NCI-H82 (cell line): ENCODE results near the gene LOXHD1.

ENCODE experiments used
- DNase-seq: peaks from one replicate; lab custom pipeline; 2025; lab: John Stamatoyannopoulos, UW

Gene LOXHD1

DNA sequence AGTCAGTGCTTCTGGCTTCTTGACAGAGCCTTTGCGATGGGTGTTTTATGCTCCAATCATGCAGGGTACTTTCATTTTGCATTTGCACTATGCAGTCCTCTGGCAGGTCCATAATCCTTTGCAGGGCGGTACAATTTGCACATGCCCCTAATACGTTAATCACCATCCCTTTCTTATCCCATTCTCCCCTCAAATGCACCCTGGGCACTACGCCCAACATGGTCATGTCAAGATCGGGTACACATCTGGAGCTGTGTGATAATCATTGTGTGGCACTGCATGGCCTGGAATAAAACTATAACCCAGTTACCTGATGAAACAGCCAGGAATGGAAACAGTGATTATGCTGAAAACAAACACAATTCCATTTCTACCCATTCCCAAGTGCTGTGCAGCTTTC is 27.7 kb downstream of the LOXHD1 start:
- no peak for DNase-seq

DNA sequence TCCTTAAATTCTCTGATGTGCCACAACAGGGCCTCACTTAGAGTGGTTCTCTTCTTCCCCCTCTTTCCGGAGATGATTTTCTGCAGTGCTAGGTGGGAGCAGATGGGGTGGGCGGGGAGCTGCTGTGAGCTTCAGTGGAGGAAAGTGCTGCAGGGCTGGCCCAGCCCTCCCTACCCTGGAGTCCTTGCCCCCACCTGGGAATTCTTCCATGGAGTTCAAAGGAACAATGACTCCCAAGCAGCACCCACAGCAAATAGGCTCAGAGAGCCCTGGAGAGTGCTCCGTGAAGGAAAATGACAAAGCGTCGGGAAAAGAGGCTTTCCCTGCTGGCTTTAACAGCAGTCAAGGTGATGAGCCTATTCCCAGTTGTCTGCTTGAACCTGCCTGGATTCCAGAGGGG is 28.8 kb downstream of the LOXHD1 start:
- peak; percentile 45 for DNase-seq

DNA sequence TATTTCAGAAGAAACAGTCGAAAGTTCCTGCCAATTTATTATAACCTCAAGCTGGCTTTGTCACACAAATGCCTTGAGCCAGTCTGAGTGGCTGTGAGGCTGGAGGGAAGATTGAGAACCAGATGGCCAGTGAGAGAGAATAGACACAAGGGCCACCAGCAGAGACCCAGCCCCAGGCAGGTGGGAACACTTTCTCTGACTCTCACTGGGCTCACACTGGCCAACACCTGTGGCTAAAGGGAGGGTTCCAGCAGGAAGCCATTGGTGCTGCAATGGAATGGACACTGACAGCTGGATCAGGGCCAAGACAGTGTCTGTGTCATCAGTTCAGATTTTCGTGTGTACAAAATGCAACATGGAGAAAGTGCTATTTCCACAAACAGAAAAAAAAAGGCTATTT is 29.9 kb downstream of the LOXHD1 start:
- peak; percentile 9 for DNase-seq

DNA sequence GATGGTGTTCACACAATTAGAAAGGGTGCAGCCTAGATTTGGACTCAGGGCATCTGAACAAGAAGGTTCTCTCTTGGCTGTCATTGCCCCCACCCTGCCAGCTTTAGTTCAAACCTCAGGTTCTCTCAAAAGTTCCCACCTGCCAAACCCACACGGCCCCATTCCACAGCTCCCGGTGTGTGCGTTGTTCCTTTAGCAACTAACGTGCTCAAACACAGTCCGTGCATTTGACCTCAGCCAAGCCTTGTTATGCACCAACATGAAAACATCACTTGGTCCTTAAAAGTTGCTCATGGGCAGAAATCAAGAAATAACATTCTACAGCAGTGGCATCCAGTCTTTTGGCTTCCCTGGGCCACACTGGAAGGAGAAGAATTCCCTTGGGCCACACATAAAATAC is 32.0 kb downstream of the LOXHD1 start:
- DNase-seq = no peak

DNA sequence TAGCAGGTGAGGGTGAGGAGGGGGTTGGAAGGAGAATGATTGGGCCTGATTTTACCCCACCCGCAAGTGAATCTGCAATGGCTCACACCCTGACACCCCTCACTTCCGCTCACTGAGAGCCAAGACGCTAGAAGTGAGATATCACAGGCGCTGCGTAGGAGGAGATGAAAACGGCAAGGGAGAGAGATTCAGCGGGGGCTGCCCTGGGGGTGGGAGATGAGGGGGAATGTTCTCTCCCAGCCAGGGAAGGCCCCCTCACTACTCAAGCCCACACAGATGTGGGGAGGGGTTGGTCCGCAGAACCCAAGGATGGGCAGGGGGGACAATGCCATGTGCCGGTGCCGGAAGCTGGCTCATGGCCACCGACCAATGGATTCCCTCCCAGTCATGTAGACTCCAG is 32.9 kb downstream of the LOXHD1 start:
- DNase-seq = no peak

DNA sequence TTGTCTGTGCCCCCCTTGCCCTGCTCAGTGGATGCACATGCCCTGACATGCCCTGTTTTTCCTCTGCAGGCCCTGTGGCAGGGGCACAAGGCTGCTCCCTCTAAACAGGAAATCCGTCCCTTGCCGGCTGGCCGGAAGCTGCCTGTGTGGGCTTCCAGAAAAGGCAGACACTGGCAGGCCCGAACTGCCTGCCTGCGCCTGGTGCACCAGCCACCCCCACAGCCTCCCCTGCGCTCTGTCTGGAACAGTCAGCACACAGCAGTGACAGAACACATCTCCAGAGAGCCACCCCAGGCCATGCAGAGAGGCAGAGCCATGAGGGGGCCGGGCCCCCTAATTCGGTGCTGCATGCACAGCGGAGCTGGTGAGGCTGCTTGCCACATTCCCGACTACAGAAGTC is 33.5 kb downstream of the LOXHD1 start:
- DNase-seq = no peak

DNA sequence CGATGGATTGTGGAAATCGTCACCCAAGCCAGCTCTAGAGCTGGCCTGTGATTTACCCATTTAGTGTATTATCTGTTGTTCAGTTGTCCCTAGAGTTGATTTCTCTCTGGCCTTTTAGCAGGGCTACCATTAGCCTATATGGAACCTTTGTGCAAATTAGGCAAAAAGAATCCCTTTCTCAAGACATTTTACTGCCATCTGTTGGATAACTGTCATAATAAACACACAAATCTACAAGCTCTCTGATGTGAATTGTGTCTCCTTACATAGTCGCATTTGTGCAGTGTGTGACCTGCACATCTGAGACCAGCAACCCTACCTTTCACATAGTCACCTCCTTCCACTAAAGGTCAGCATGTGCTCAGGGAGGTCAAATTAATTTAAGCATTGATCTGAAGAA is 34.0 kb downstream of the LOXHD1 start:
- DNase-seq = peak; percentile 41

DNA sequence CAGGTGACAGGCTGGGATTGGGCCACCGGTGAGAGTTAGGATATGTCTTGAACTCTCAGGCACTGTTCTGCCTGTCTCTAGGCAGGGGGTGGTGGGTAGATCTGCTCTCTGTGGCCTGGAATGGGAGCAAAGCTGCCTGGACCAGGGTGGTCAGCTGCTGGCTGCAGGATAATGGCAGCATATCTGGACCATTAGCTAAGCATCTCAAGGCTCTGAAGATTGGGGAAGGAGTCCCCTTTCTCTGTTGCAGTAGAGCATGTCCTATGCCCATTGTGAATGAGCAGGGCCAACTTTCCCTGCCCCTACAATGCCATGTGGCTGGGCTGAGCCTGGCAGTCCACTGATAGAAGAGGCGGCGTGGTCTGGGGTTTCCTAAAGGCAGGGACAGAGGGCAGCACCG is 34.6 kb downstream of the LOXHD1 start:
- DNase-seq = no peak

DNA sequence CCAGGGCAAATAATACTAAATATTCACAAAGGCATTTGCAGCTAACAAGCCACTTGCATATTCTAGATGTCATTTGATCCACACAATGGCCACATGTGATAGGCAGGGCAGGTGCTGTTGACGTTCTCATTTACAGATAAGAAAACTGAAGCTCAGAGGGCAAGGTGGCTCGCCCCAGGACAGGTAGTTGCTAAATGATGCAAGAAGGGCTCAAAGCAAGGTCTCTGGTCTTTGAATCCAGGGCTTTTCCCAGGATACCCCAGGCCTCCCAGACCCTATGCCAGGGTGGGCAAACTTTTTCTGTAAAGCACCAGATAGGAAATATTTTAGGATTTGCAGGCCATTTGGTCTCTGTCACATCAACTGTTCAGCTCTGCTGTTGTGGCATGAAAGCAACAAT is 35.1 kb downstream of the LOXHD1 start:
- no peak for DNase-seq

DNA sequence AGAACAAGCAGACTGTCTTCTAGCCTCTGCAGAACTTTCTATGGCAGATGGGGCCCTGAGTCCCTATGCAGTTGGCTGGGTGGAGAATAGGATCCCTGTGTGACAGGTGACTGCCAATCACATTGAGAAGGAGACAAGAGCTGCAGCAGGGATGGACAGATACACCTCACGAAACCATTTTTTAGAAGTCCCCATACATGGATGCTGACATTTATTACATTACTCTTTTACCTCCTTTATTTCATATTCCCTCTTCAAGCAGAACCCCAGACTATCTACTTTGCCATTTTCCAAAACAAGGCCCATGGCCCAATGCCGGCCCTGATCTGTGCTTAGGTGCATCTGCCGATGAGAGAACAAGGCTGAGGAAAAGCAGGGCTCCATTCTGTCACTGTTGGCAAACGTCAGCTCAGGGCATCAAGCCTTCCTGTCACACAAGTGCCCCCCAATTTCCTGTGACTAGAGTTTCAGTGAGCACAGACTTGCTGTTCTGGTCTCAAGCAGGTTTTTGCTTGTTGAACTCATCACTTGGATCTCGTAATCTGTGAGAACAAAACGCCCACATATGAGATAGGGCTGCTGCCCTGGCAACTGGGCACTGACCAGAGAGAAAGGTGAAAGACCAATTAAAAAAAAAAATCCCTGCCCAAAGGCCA is 35.8 kb downstream of the LOXHD1 start:
- no peak for DNase-seq

DNA sequence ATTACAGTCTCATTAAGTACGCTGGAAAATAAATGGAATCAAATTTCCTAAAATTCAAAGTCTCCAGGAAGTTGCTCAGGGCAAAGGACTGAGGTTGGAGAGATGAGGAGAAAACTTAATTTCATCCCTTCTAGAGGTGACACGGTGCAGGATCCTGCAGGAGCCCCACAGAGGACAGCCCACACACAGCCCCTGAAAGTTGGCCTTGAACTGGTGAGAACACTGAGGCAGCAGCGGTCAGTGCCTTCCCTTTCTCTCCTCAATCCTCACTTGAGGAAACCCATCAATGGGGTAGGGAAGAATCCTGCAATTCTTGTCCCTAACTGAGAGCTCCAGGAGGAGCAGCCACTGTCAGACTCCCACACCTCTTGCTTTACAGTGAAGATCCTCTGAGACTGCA is 37.5 kb downstream of the LOXHD1 start:
- DNase-seq = no peak

DNA sequence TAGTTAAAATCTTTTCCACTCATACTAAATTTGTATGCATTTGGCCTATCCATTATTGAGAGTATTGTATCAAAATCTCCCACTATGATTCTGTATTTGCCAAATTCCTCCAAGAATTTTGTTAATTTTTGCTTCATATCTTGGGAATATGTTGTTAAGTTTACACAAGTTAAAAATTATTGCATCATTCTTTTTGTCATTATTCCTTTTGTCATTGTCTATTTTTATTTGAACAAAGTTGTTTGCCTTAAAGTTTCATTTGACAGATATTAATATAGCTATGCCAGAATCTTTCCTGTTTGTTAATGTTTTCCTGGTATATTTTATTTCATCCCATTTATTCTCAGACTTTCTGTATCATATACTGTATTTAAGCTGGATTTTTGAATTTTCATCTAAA is 41.3 kb downstream of the LOXHD1 start:
- no peak for DNase-seq

DNA sequence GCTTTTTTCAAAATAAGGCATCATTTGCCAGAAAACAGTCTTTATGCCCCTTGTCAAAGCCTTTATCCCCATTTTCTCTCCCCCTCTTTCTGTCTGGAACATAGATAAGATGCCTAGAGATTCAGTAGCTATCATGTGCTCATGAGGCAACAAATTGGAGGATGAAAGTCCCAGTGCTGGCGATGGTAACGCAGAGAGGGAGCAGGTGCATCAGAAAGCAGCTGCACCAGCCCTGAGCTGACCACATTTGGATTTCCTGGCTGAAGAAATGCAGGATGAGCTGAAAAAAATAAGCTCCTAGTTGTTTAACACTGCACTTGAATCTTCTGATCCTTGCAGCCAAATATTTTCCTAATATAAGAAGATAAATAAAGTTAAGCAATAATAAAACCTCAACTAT is 48.0 kb downstream of the LOXHD1 start:
- no peak for DNase-seq

DNA sequence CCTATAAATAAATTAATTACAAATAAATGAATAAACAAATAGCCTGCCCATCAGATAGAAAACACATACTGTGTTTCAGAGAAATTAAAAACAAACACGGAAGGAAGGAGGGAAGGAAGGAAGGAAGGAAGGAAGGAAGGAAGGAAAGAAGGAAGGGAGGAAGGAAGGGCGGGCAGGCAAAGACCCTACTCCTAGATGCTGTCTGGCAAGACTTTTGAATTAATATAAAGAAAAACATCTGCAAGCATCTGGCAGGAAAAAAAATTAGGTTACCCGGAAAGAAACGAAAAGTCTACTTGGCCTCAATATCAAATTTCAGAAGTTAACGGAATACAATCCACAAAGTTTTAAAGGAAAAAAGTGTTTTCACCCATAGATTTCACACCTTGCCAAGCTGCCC is 49.1 kb downstream of the LOXHD1 start:
- DNase-seq = no peak

DNA sequence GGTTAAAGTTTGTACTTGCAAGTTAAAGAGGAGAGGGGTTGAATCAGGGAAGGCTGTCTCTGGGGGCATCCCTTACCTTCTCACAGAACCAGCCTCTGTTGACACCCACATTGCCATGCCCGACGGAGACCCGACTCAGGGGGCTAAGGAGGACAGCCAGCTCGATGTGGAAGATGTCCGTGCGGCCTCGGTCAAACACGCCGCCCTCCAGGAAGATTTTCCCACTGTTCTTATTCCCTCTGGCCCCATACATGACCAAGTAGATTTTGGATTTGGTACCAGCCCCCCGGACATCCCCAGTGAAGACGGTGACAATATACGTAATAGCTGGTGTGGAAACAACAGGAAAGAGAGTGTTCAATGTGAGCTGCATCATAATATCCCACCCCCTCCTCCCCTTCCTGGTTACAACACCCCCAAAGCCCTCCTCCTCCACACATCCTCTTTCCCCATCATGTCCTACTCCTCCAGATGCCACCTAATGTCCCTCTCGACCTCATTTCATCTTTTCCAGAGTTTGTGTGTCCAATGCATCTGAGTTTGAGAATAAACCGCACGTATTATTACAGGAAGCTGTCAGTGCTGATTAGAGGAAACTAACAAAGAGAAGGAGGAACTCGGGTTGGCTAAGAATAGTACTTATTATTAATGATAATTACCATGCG is 55.7 kb downstream of the LOXHD1 start:
- no peak for DNase-seq

DNA sequence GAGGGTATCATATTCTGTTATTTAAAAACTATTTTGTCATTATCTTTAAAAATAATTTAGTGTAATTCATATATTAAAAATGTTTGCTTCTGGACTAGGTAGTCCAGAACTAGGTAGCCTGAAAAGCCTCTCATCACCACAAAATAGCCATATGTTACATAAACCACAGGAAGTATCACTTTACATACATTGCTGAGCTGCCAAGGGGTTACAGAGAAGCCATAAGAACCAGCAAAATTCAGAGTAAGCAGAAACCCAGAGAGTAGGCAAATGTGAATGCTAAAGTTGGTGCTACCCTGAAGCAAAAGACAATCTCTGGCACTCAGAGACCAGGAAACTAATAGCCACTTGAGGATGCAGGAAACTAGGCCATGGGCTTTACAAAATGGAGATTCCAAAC is 60.9 kb downstream of the LOXHD1 start:
- DNase-seq = no peak

DNA sequence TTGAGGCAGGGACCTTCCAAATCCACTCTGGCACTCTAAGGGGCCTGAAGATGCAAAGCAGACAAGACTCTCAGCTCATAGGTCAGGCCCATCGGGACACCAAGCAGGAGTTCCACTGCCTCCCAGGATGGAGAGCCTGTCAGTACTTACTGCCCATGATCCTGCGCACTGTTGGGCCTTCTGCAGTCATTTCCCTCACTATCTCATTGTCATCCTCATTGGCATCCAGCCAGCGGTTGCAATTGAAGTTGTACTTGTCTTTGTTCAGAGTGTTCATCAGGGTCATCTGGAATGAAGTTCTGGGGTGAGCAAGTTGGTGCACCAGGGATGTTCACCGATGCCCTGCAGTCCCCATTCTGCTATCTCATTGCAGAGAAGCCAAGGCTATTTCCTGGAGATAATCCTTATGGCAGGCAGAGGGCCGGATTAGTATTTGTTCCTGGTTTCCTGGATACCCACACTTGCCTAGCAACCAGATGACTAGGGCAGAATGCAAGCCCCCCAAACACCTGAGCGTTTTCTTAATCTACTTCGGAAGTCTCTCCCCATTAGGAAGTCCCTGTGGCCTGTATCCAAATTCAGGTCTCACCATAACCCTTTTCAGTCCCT is 65.1 kb downstream of the LOXHD1 start:
- DNase-seq = peak; percentile 84

DNA sequence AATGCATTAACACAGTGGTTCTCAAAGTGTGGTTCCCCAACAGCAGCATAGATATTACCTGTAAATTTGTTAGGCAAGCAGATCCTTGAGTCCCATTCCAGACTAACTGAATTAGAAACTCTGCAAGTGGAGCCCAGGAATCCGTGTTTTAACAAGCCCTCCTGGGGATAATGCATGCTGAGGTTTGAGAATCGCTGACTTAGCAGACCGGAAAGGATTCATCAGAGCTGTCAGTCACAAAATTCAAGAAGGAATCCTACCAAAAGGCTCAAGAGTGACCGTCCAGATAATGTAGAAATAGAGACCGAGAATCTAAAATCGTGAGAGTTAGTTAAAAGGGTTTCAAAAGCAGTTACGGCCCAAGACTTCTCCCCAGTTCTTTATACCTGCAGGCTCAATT is 66.9 kb downstream of the LOXHD1 start:
- DNase-seq = no peak

DNA sequence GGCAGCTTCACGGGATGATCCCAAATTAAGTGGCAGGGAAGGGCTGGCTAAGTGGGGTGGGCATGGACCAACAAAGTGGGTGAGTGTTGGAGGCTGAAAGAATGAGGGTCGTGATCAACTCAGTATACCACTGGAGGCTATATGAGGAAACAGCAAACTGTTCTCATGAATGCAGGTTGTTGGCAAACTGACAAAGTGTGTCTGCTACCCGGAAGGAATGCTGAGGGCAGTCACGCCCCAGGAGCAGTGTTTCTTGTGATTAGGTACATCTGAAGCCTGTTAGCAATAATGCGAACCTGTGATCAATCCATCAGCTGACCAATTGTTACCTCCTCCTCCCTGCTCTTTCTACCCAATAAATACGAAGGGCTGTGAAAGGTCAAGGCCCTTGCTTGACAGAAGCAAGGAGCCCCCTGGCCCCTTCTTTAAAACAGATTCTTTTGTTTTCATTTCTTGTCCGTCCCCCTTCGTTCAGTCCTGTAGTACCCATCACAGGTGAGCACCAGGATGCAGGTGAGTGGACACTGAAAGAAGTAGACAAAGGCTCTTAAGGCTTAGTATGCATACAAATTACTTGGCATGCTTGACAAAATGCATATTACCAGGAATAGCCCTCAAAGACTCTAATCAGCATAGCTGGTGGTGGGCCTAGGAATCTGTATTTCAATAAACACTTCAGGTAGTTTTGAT is 67.9 kb downstream of the LOXHD1 start:
- DNase-seq = no peak

DNA sequence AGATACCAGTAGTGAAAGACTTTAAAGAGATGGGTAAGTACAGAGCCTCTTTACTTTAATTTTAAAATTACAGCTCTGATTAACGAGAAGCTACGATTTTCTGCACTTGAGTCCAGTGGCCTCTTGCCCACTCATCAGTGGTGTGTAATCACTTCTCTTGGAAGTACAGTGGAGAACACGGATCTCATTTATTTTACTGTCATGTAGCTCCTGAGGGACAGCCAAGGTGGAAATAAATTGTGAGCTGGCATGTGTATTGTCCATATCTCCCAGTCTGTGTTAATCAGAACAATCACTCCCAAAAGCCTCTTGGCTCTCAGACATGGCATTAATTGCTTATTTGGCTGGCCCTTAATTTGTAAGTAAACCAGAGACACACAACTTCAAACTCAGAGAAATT is 69.4 kb downstream of the LOXHD1 start:
- DNase-seq = no peak

DNA sequence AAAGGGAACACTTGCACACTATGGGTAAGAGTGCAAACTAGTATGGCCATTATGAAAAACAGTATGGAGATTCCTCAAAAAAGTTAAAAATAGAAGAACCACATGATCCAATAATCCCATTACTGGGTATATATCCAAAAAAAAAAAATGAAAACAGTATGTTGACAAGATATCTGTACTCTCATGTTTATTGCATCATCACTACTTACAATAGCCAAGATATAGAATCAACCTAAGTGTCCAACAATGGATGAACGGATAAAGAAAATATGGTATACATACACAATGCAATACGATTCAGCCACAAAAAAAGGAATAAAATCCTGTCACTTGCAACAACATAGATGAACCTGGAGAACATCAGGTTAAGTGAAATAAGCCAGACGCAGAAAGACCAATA is 73.3 kb downstream of the LOXHD1 start:
- DNase-seq = no peak

DNA sequence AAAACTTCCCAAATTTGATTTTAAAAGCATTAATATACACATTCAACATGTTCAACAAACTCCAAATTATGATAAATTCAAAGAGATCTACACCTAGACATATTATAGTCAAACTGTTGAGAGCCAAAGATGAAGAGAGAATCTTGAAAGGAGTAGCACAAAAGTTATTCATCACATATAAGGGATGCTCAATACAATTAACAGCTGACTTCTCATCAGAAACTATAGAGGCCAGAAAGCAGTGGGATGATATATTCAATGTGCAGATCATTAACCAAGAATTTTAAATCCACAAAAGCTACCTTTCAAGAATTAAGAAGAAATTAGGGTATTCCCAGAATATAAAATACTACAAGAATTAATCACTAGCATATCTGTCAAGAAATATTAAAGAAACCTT is 75.4 kb downstream of the LOXHD1 start:
- DNase-seq = no peak

DNA sequence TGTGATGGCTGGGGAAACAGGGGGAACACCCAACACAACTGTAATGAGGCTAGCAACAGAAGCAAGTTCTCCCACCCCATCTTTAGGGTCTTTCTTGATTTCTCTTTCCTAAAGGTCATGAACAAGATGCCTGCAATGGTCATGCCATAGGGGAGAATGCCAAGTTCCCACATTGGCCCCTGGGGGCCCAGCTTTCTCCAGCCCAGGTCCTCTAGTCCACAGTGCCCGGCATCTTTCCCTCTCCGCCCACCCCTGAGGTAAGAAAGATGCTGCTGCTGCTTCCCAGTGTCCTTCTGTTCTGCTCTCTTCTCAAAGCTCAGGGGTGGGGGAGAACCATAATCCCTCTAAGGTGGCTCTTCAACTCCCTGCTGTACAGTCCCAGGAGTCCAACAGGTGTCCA is 78.0 kb downstream of the LOXHD1 start:
- DNase-seq = no peak
